GM23338 (cell line): ENCODE measurements around the gene NFKB1.

Experiments used
- CREB1 ChIP-seq: fragments of 250-450 bp; sonication (Bioruptor Pico); IDR thresholded peaks from 2 replicates; pipeline ENCODE4 v1.5.0; 2020; ENCODE audit warnings: low read depth, mild to moderate bottlenecking, moderate library complexity
- CTCF ChIP-seq, 2 experiments: fragments of 200-600 bp in 1 of 2; sonication (generic) in 1 of 2; conservative IDR thresholded peaks; 2 replicates each; pipeline versions ENCODE4 v1.5.1 to v1.6.1; 2016 to 2017; ENCODE audit warnings: antibody characterized with exemption in 2 of 2, low read depth in 2 of 2, mild to moderate bottlenecking in 2 of 2, moderate library complexity in 1 of 2
- ETS1 ChIP-seq: IDR thresholded peaks from 2 replicates; pipeline ENCODE4 v1.6.1; 2016; ENCODE audit warnings: antibody characterized with exemption
- EZH2 ChIP-seq: fragments of 200-600 bp; sonication (generic); IDR thresholded peaks from one replicate; pipeline ENCODE4 v1.8.0; 2017; ENCODE audit warnings: antibody characterized with exemption, mild to moderate bottlenecking, low read depth; ENCODE audit not compliant: unreplicated experiment
- EZH2phosphoT487 ChIP-seq: fragments of 200-600 bp; sonication (generic); IDR thresholded peaks from one replicate; pipeline ENCODE4 v1.8.1; 2018; ENCODE audit warnings: antibody characterized with exemption; ENCODE audit not compliant: unreplicated experiment
- POLR2AphosphoS5 ChIP-seq: IDR thresholded peaks from 2 replicates; pipeline ENCODE4 v1.6.1; 2016; ENCODE audit warnings: antibody characterized with exemption, low read depth
- REST ChIP-seq: IDR thresholded peaks from one replicate; pipeline ENCODE4 v1.6.1; 2018; ENCODE audit warnings: antibody characterized with exemption; ENCODE audit not compliant: unreplicated experiment
- STAT1 ChIP-seq: IDR thresholded peaks from one replicate; pipeline ENCODE4 v1.6.1; 2016; ENCODE audit warnings: antibody characterized with exemption; ENCODE audit not compliant: unreplicated experiment
- ZNF331 ChIP-seq: fragments of 250-450 bp; sonication (Bioruptor Pico); IDR thresholded peaks from 2 replicates; pipeline ENCODE4 v1.5.0; 2020; ENCODE audit warnings: low read depth, mild to moderate bottlenecking, moderate library complexity

- no peak for TF ChIP-seq CTCF (conservative IDR thresholded peaks at IDR 0.05; ENCODE audit: low read depth in 2 of 2)
- no peak for TF ChIP-seq EZH2
- TF ChIP-seq EZH2phosphoT487, result no peak
- no peak for TF ChIP-seq ETS1
- no peak for TF ChIP-seq STAT1
- TF ChIP-seq POLR2AphosphoS5, result no peak
- no peak for TF ChIP-seq ZNF331 (CRISPR knock-in tag)
- TF ChIP-seq CREB1 (CRISPR knock-in tag), result no peak
- TF ChIP-seq REST, result no peak
Measured at GRCh38 chr4:102612824-102613366, 111.7 kb downstream of the NFKB1 start.
